ENCODE results near the gene LRCOL1.

GRCh38 chr12:132591107-132591935 is 19.1 kb downstream of the LRCOL1 start:
- TF ChIP-seq EZH2 (IDR thresholded peaks at IDR 0.05) (no peak), CTCF (IDR thresholded peaks at IDR 0.05 in 2 of 3, conservative IDR thresholded peaks at IDR 0.05 in 1 of 3; ENCODE audit: borderline replicate concordance in 1 of 3, insufficient read depth in 1 of 3, low read depth in 2 of 3, low read length in 2 of 3) (no peak), MAX (IDR thresholded peaks at IDR 0.05) (no peak)
